ENCODE data around the gene ZNF511.
A peak's percentile ranks its signal among the peaks of the same experiment; 100 is the strongest.

ZNF511 gene

GRCh38 chr10:133357285-133358161 is 48.8 kb downstream of the ZNF511 start, which contains the start of gene FUOM:
Gene FUOM, minus strand, starts transcription at chr10:133358019. Its CDS starts 12 bp downstream, at chr10:133358007.
- H3K36me3 ChIP-seq (ENCODE audit: low read length): no peaks in the 10 kb centered on the region
- H3K79me2 ChIP-seq (ENCODE audit: insufficient read depth, low read length): no peaks in the 10 kb centered on the region
- H3K9me3 ChIP-seq (ENCODE audit: insufficient read depth, low read length): no peaks in the 10 kb centered on the region
- H3K9me2 ChIP-seq (replicated peaks; ENCODE audit: insufficient read depth, low read length): no peaks in the 10 kb centered on the region
- TF ChIP-seq EZH2phosphoT487 (conservative IDR thresholded peaks at IDR 0.05; ENCODE audit: low read length): no peak
- TF ChIP-seq, protein P1, sequence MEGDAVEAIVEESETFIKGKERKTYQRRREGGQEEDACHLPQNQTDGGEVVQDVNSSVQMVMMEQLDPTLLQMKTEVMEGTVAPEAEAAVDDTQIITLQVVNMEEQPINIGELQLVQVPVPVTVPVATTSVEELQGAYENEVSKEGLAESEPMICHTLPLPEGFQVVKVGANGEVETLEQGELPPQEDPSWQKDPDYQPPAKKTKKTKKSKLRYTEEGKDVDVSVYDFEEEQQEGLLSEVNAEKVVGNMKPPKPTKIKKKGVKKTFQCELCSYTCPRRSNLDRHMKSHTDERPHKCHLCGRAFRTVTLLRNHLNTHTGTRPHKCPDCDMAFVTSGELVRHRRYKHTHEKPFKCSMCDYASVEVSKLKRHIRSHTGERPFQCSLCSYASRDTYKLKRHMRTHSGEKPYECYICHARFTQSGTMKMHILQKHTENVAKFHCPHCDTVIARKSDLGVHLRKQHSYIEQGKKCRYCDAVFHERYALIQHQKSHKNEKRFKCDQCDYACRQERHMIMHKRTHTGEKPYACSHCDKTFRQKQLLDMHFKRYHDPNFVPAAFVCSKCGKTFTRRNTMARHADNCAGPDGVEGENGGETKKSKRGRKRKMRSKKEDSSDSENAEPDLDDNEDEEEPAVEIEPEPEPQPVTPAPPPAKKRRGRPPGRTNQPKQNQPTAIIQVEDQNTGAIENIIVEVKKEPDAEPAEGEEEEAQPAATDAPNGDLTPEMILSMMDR (IDR thresholded peaks at IDR 0.05; ENCODE audit: insufficient read depth, low read length, poor library complexity, severe bottlenecking): no peak
- no peaks in the 10 kb centered on the region for H4K20me1 ChIP-seq (ENCODE audit: low read depth, low read length)
- no peak within 1 kb of the TSS for H3K9ac ChIP-seq (ENCODE audit: low read length)
- H3K4me3 ChIP-seq (ENCODE audit: insufficient read depth, low read length, poor library complexity, severe bottlenecking): no peak within 1 kb of the TSS
- no peak within 1 kb of the TSS for H2AFZ ChIP-seq (ENCODE audit: low read depth, low read length, severe bottlenecking)
- H3K4me2 ChIP-seq (ENCODE audit: low read depth, low read length, poor library complexity, severe bottlenecking): peak within 1 kb of the TSS; percentile 27
- H3K27me3 ChIP-seq (ENCODE audit: low read length): no peaks in the 10 kb centered on the region
- no peak within 1 kb of the TSS for H3K27ac ChIP-seq (ENCODE audit: low read depth, low read length)
- H3F3A ChIP-seq (ENCODE audit: insufficient read depth): no peaks in the 10 kb centered on the region

- Histone ChIP-seq H3K36me3 (ENCODE audit: low read length) (no peaks in the 10 kb centered on the region), H3K4me3 (ENCODE audit: insufficient read depth, low read length, poor library complexity, severe bottlenecking) (no peak overlapping the region), H3K79me2 (ENCODE audit: insufficient read depth, low read length) (no peaks in the 10 kb centered on the region), H3K4me2 (ENCODE audit: low read depth, low read length, poor library complexity, severe bottlenecking) (no peak overlapping the region), H3K9me3 (ENCODE audit: insufficient read depth, low read length) (no peaks in the 10 kb centered on the region), H3K27me3 (ENCODE audit: low read length) (no peaks in the 10 kb centered on the region), H3F3A (ENCODE audit: insufficient read depth) (no peaks in the 10 kb centered on the region), H3K9me2 (replicated peaks; ENCODE audit: insufficient read depth, low read length) (no peaks in the 10 kb centered on the region), H2AFZ (ENCODE audit: low read depth, low read length, severe bottlenecking) (no peak overlapping the region), H3K9ac (ENCODE audit: low read length) (no peak overlapping the region), H4K20me1 (ENCODE audit: low read depth, low read length) (no peaks in the 10 kb centered on the region), H3K27ac (ENCODE audit: low read depth, low read length) (no peak overlapping the region)
- no peak for TF ChIP-seq EZH2phosphoT487 (conservative IDR thresholded peaks at IDR 0.05; ENCODE audit: low read length)
- TF ChIP-seq, protein P1 (IDR thresholded peaks at IDR 0.05; ENCODE audit: insufficient read depth, low read length, poor library complexity, severe bottlenecking): no peak
Observed at GRCh38 chr10:133358162-133358924, 49.6 kb downstream of the ZNF511 start.

GRCh38 chr10:133358925-133359310 is 50.2 kb downstream of the ZNF511 start:
- no peak overlapping the region for H3K4me3 ChIP-seq (ENCODE audit: insufficient read depth, low read length, poor library complexity, severe bottlenecking)
- H3F3A ChIP-seq (ENCODE audit: insufficient read depth): no peaks in the 10 kb centered on the region
- TF ChIP-seq, protein P1 (IDR thresholded peaks at IDR 0.05; ENCODE audit: insufficient read depth, low read length, poor library complexity, severe bottlenecking): no peak
- TF ChIP-seq EZH2phosphoT487 (conservative IDR thresholded peaks at IDR 0.05; ENCODE audit: low read length): no peak
- no peaks in the 10 kb centered on the region for H4K20me1 ChIP-seq (ENCODE audit: low read depth, low read length)
- H3K27me3 ChIP-seq (ENCODE audit: low read length): no peaks in the 10 kb centered on the region
- no peak overlapping the region for H3K9ac ChIP-seq (ENCODE audit: low read length)
- H2AFZ ChIP-seq (ENCODE audit: low read depth, low read length, severe bottlenecking): no peak overlapping the region
- H3K36me3 ChIP-seq (ENCODE audit: low read length): no peaks in the 10 kb centered on the region
- no peaks in the 10 kb centered on the region for H3K9me2 ChIP-seq (replicated peaks; ENCODE audit: insufficient read depth, low read length)
- H3K4me2 ChIP-seq (ENCODE audit: low read depth, low read length, poor library complexity, severe bottlenecking): no peak overlapping the region
- no peak overlapping the region for H3K27ac ChIP-seq (ENCODE audit: low read depth, low read length)
- no peaks in the 10 kb centered on the region for H3K79me2 ChIP-seq (ENCODE audit: insufficient read depth, low read length)
- H3K9me3 ChIP-seq (ENCODE audit: insufficient read depth, low read length): no peaks in the 10 kb centered on the region

Measured in SU-DHL-6 (cell line).